ENCODE results near the gene PREB.

PREB gene

DNA sequence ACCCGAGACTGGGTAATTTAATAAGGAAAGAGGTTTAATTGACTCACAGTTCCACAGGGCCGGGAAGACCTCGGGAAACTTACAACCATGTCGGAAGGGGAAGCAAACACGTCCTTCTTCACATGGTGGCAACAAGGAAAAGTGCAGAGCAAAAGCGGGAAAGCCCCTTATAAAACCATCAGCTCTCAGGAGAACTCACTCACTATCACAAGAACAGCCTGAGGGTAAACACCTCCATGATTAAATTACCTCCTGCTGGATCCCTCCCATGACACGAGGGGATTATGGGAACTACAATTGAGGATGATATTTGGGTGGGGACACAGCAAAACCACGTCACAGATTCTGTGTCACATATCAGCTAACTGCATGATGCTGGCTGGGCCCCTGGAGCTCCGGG is 25.8 kb upstream of the PREB start:
- no peak for TF ChIP-seq SIN3A (IDR thresholded peaks at IDR 0.05; ENCODE audit: borderline replicate concordance, insufficient read depth, low read length)
- TF ChIP-seq FOXP2 (optimal IDR thresholded peaks at IDR 0.05; ENCODE audit: borderline replicate concordance, extremely low read depth, extremely low read length, insufficient read depth) = no peak
- TF ChIP-seq POLR2AphosphoS5 (IDR thresholded peaks at IDR 0.05; ENCODE audit: low read depth, low read length) = no peak
- TF ChIP-seq, protein P1, sequence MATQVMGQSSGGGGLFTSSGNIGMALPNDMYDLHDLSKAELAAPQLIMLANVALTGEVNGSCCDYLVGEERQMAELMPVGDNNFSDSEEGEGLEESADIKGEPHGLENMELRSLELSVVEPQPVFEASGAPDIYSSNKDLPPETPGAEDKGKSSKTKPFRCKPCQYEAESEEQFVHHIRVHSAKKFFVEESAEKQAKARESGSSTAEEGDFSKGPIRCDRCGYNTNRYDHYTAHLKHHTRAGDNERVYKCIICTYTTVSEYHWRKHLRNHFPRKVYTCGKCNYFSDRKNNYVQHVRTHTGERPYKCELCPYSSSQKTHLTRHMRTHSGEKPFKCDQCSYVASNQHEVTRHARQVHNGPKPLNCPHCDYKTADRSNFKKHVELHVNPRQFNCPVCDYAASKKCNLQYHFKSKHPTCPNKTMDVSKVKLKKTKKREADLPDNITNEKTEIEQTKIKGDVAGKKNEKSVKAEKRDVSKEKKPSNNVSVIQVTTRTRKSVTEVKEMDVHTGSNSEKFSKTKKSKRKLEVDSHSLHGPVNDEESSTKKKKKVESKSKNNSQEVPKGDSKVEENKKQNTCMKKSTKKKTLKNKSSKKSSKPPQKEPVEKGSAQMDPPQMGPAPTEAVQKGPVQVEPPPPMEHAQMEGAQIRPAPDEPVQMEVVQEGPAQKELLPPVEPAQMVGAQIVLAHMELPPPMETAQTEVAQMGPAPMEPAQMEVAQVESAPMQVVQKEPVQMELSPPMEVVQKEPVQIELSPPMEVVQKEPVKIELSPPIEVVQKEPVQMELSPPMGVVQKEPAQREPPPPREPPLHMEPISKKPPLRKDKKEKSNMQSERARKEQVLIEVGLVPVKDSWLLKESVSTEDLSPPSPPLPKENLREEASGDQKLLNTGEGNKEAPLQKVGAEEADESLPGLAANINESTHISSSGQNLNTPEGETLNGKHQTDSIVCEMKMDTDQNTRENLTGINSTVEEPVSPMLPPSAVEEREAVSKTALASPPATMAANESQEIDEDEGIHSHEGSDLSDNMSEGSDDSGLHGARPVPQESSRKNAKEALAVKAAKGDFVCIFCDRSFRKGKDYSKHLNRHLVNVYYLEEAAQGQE (IDR thresholded peaks at IDR 0.05; ENCODE audit: insufficient read depth in 1 of 2, low read depth in 2 of 2, low read length in 2 of 2) = no peak
- no peak for TF ChIP-seq TAF1 (IDR thresholded peaks at IDR 0.05; ENCODE audit: borderline replicate concordance, insufficient read depth, low read length)

DNA sequence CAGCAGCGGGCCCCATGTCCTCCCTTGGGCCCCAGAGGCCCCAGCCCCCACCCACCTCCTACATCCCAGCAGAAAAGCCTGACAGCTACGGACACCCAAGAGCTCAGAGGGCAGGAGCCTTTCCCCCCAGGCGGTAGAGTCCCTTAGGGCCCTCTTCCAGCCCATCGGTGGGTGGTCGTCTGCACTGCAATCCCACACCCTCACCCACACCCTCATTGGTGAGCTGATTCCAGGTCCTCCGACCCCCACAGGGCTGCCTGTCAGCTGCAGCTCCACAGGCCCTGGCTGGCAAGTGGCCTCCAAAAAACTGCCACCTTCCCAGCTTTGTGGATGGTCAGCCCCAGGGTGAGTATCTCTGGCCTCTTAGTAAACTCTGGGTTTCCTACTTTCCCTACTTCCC is 24.8 kb upstream of the PREB start:
- no peak for TF ChIP-seq SIN3A (IDR thresholded peaks at IDR 0.05; ENCODE audit: borderline replicate concordance, insufficient read depth, low read length)
- TF ChIP-seq POLR2AphosphoS5 (IDR thresholded peaks at IDR 0.05; ENCODE audit: low read depth, low read length) = no peak
- no peak for TF ChIP-seq TAF1 (IDR thresholded peaks at IDR 0.05; ENCODE audit: borderline replicate concordance, insufficient read depth, low read length)
- no peak for TF ChIP-seq FOXP2 (optimal IDR thresholded peaks at IDR 0.05; ENCODE audit: borderline replicate concordance, extremely low read depth, extremely low read length, insufficient read depth)
- TF ChIP-seq, protein P1 (IDR thresholded peaks at IDR 0.05; ENCODE audit: insufficient read depth in 1 of 2, low read depth in 2 of 2, low read length in 2 of 2) = no peak

DNA sequence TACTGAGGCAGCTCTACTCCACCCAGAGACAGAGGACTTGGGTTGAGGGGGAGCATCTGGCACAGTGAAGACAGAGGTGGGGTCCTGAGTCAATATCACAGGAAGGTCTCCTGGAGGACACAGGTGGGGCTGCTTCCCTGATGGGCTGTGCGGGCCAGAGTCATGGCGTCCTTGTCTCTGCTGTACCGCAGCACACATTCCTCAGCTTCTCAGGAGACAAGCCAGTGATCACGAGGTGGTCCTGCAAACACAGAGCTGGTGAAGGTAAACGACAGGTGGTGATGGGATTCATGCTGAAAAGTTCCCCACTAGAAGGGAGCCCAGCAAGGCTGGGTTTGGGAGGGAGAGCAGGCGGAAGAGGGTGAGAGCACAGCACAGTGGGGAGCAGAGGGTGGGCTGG is 24.0 kb upstream of the PREB start:
- TF ChIP-seq SIN3A (IDR thresholded peaks at IDR 0.05; ENCODE audit: borderline replicate concordance, insufficient read depth, low read length) = no peak
- TF ChIP-seq TAF1 (IDR thresholded peaks at IDR 0.05; ENCODE audit: borderline replicate concordance, insufficient read depth, low read length) = no peak

DNA sequence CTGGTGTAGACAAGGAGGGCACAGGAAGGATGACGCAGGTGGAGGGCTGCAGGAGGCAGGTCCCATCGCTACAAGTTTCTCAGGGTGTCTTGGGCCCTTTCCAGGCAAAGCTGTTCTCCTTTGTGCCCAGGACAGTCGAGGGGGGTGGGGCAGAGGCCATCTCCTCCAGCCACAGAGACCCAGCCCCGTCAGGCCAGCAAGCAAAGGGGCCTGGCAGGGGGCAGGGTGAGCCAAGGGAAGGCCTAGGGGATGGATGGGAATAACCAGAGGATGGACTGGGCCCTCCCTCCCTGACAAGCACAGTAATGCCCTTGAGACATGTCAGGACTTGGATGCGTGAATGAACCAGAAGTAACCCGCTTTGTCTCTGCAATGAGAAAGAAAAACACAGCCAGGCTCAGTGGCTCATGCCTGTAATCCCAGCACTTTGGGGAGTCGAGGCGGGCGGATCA is 20.7 kb upstream of the PREB start:
- TF ChIP-seq FOXP2 (optimal IDR thresholded peaks at IDR 0.05; ENCODE audit: borderline replicate concordance, extremely low read depth, extremely low read length, insufficient read depth) = no peak
- TF ChIP-seq SIN3A (IDR thresholded peaks at IDR 0.05; ENCODE audit: borderline replicate concordance, insufficient read depth, low read length) = no peak
- TF ChIP-seq POLR2AphosphoS5 (IDR thresholded peaks at IDR 0.05; ENCODE audit: low read depth, low read length) = no peak
- TF ChIP-seq TAF1 (IDR thresholded peaks at IDR 0.05; ENCODE audit: borderline replicate concordance, insufficient read depth, low read length) = no peak
- TF ChIP-seq, protein P1 (IDR thresholded peaks at IDR 0.05; ENCODE audit: insufficient read depth in 1 of 2, low read depth in 2 of 2, low read length in 2 of 2) = no peak

DNA sequence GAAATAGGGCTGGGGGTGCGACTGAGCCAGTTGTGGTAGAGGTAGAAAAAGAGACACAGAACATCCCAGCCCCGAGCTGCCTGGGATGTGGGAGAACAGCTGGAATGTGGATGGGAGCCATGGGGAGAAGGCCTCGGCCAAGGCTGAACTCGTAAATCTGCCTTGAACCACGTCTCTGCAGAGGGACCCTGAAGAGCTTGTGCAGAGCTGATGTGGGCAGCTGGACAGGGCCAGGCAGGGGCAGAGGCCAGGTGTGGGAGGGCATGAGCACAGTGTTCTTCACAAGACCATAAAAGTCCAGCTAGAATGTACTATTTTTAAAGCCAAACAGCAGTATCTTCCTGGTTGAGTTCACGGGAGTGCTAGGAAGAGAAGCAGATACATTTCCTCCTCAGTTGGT is 20.1 kb upstream of the PREB start:
- TF ChIP-seq POLR2AphosphoS5 (IDR thresholded peaks at IDR 0.05; ENCODE audit: low read depth, low read length) (no peak), TAF1 (IDR thresholded peaks at IDR 0.05; ENCODE audit: borderline replicate concordance, insufficient read depth, low read length) (no peak), FOXP2 (optimal IDR thresholded peaks at IDR 0.05; ENCODE audit: borderline replicate concordance, extremely low read depth, extremely low read length, insufficient read depth) (no peak), SIN3A (IDR thresholded peaks at IDR 0.05; ENCODE audit: borderline replicate concordance, insufficient read depth, low read length) (no peak)
- TF ChIP-seq, protein P1 (IDR thresholded peaks at IDR 0.05; ENCODE audit: insufficient read depth in 1 of 2, low read depth in 2 of 2, low read length in 2 of 2) = no peak

Measured in PFSK-1 (cell line).